Heart left ventricle (tissue), 16 donors: Measurements from ENCODE around the gene MAG. TPM values are rescaled to one million over a fixed set of nuclear protein-coding genes. Genes with fewer than 3 reads are reported as not detected.

ENCODE experiments used
- ATAC-seq, 4 donors: fragments of 200-7000 bp; cut with Tn5 transposase; one replicate each; pipeline ENCODE4 v1.9.1; 2020 to 2022; ENCODE audit warnings: moderate library complexity in 4 of 4, mild to moderate bottlenecking in 3 of 4, moderate number of reproducible peaks in 1 of 4
- DNase-seq, 5 donors: peaks; one replicate each; pipeline ENCODE4 v3.0.0-alpha.2; 2020
- H3K27ac ChIP-seq, 12 donors: fragments of 200-600 bp; sonication (generic) in 4 of 12; one replicate each; pipeline versions ENCODE4 v1.5.0 to v1.8.0; 2016 to 2022; ENCODE audit warnings: mild to moderate bottlenecking in 2 of 12
- H3K27me3 ChIP-seq, 9 donors: fragments of 200-600 bp; sonication (generic) in 2 of 9; one replicate each; pipeline versions ENCODE4 v1.5.1 to v1.8.0; 2016 to 2022; ENCODE audit warnings: mild to moderate bottlenecking in 3 of 9
- H3K36me3 ChIP-seq, 9 donors: fragments of 200-600 bp; sonication (generic) in 2 of 9; one replicate each; pipeline versions ENCODE4 v1.5.0 to v1.8.0; 2018 to 2022; ENCODE audit warnings: mild to moderate bottlenecking in 2 of 9
- H3K4me1 ChIP-seq, 12 donors: fragments of 200-600 bp; sonication (generic) in 4 of 12; one replicate each; pipeline versions ENCODE4 v1.5.0 to v1.8.0; 2016 to 2022; ENCODE audit warnings: mild to moderate bottlenecking in 3 of 12
- H3K4me3 ChIP-seq, 12 donors: fragments of 200-600 bp; sonication (generic) in 4 of 12; one replicate each; pipeline versions ENCODE4 v1.5.0 to v1.8.0; 2017 to 2022; ENCODE audit warnings: mild to moderate bottlenecking in 9 of 12, moderate library complexity in 4 of 12
- H3K9me3 ChIP-seq, 12 donors: fragments of 200-600 bp; sonication (generic) in 4 of 12; one replicate each; pipeline versions ENCODE4 v1.5.0 to v1.8.0; 2016 to 2022; ENCODE audit warnings: mild to moderate bottlenecking in 1 of 12
- CTCF ChIP-seq, 12 donors: fragments of 200-600 bp; sonication (generic) in 4 of 12; IDR thresholded peaks; one replicate each; pipeline versions ENCODE4 v1.5.0 to v1.8.0; 2018 to 2022; ENCODE audit warnings: antibody characterized with exemption in 12 of 12, mild to moderate bottlenecking in 5 of 12
- POLR2A ChIP-seq, 2 donors: fragments of 450-650 bp; IDR thresholded peaks; one replicate each; pipeline ENCODE4 v1.6.1; 2017; ENCODE audit warnings: antibody characterized with exemption in 2 of 2, mild to moderate bottlenecking in 2 of 2, moderate library complexity in 2 of 2
- WGBS, 4 donors: extraction: QIAGEN DNeasy Blood & Tissue Kit in 2 of 4; methylation state at CpG; one replicate each; pipeline versions ENCODE4 v1.1.5 to v1.1.7; 2013 to 2018; 5-methylcytosine and 5-hydroxymethylcytosine counted together
- intact Hi-C, 10 donors: fragments of 100-400 bp; cut with DNase I; formaldehyde crosslinking; loops; one replicate each; pipeline versions ENCODE4 v1.11.1 to v1.14.2; 2022
- polyA plus RNA-seq, 2 donors: library from polyadenylated mRNA; stranded (reverse); fragments of 200-250 nt; gene quantifications; one replicate each; pipeline ENCODE4 v1.2.3, GENCODE V29; 2013
- total RNA-seq, 9 donors: library from RNA; depleted of rRNA in 2 of 9; stranded (reverse); fragments of >200 nt in 2 of 9; fragmentation: NEBNext Ultra II Directional in 3 of 9; extraction: Animal tissue kit (Norgen Biotek cat#: 25700) in 3 of 9; gene quantifications; one replicate each; pipeline versions ENCODE4 v1.1.0 to v1.2.4, GENCODE V29; 2016 to 2023
- donor health status: ischemic (EF 13 %, LVEDD 7.1; RV severe dilation, severe dysfunction).
- donor health status: healthy with polysubstance abuse.
- donor health status: DM: no; HTN: yes; CAD: no.
- donor health status: DM: no; HTN: no; CAD: no.
- donor health status: ischemic (EF 25% LVEDD 6.9; RV normal size, moderate dysfunction).
- donor health status: ischemic (EF 25% LVEDD 5.7; RV mildly dilated, moderate dysfunction).
- donor health status: healthy.
- donor health status: DM: yes; HTN: yes; CAD: no.
- donor health status: ischemic (EF 35%, LVEDD 5.7; RV mildly dilated, moderate dysfunction).
- donor health status: nonischemic (EF 11% LVEDD 7.7; RV severe dilation, severe dysfunction).
- donor health status: DM: yes; HTN: yes; CAD: no.
- donor health status: PGD.
- donor health status: ischemic (EF 29% LVEDD 5.4; RV normal size, mild dysfunction).
- donor health status: nonischemic (EF 23%, LVEDD 6.1; RV moderate dilation, normal function).

MAG gene
- total and polyA plus RNA-seq, 11 donors: 0.30 to 0.72 TPM; not detected in 9

GRCh38 chr19:35288331-35288730, 3.6 kb upstream of the MAG start:
- Histone ChIP-seq H3K4me1 (peaks cover 0 to 4% (median 0%) of the 10 kb centered on the region in 12 donors), H3K27me3 (peaks cover 0 to 19% (median 6%) of the 10 kb centered on the region in 9 donors), H3K4me3 (no peak overlapping the region), H3K36me3 (no peaks in the 10 kb centered on the region), H3K27ac (no peak overlapping the region), H3K9me3 (no peaks in the 10 kb centered on the region)
- intact Hi-C loops: no loop called here
- WGBS, 4 donors: 71 to 77% (median 73%) methylated on average over 2 of the region's 2 CpGs
- ATAC-seq: no peak
- TF ChIP-seq CTCF (IDR thresholded peaks at IDR 0.05): no peak
- TF ChIP-seq POLR2A (IDR thresholded peaks at IDR 0.05): no peak
- no peak for DNase-seq

GRCh38 chr19:35288906-35289305, 3.1 kb upstream of the MAG start:
- H3K4me3 ChIP-seq: no peak overlapping the region
- no peaks in the 10 kb centered on the region for H3K36me3 ChIP-seq
- ATAC-seq (no peak), DNase-seq (no peak)
- intact Hi-C loops: no loop called here
- H3K27ac ChIP-seq: no peak overlapping the region
- 81 to 87% (median 84%) methylated on average over 5 of the region's 5 CpGs for WGBS, 4 donors
- no peaks in the 10 kb centered on the region for H3K9me3 ChIP-seq
- H3K27me3 ChIP-seq: peaks cover 0 to 19% (median 6%) of the 10 kb centered on the region in 9 donors
- TF ChIP-seq CTCF (IDR thresholded peaks at IDR 0.05): no peak
- no peak for TF ChIP-seq POLR2A (IDR thresholded peaks at IDR 0.05)
- H3K4me1 ChIP-seq: peaks cover 0 to 4% (median 0%) of the 10 kb centered on the region in 12 donors

- Histone ChIP-seq H3K36me3 (no peaks in the 10 kb centered on the region), H3K27ac (no peak overlapping the region), H3K4me3 (no peak overlapping the region), H3K4me1 (no peaks in the 10 kb centered on the region), H3K9me3 (no peaks in the 10 kb centered on the region), H3K27me3 (peaks cover 0 to 27% (median 6%) of the 10 kb centered on the region in 9 donors)
- intact Hi-C loops: no loop called here
- TF ChIP-seq CTCF (IDR thresholded peaks at IDR 0.05) (no peak), POLR2A (IDR thresholded peaks at IDR 0.05) (no peak)
- DNase-seq (no peak), ATAC-seq (no peak)
- WGBS, 4 donors: 63 to 65% (median 65%) methylated on average over 15 to 20 of the region's 20 CpGs
Observed at GRCh38 chr19:35290381-35291127, 1.4 kb upstream of the MAG start.

- intact Hi-C loops: no loop called here
- no peaks in the 10 kb centered on the region for H3K4me1 ChIP-seq
- H3K27ac ChIP-seq: no peak overlapping the region
- no peaks in the 10 kb centered on the region for H3K9me3 ChIP-seq
- H3K36me3 ChIP-seq: no peaks in the 10 kb centered on the region
- TF ChIP-seq CTCF (IDR thresholded peaks at IDR 0.05) (no peak), POLR2A (IDR thresholded peaks at IDR 0.05) (no peak)
- no peak for DNase-seq
- peaks cover 0 to 27% (median 6%) of the 10 kb centered on the region in 9 donors for H3K27me3 ChIP-seq
- H3K4me3 ChIP-seq: no peak overlapping the region
- no peak for ATAC-seq
- 66 to 90% (median 73%) methylated on average over 6 of the region's 6 CpGs for WGBS, 4 donors
Observed at GRCh38 chr19:35291259-35291658, 702 bp upstream of the MAG start.
